ENCODE data around the gene RUNX2. TPM values are rescaled to one million over a fixed set of nuclear protein-coding genes. Genes with fewer than 3 reads are reported as not detected.

The RUNX2 gene
- total and polyA plus RNA-seq, 8 donors: 2.5 to 5.9 (median 3.0) TPM

DNA sequence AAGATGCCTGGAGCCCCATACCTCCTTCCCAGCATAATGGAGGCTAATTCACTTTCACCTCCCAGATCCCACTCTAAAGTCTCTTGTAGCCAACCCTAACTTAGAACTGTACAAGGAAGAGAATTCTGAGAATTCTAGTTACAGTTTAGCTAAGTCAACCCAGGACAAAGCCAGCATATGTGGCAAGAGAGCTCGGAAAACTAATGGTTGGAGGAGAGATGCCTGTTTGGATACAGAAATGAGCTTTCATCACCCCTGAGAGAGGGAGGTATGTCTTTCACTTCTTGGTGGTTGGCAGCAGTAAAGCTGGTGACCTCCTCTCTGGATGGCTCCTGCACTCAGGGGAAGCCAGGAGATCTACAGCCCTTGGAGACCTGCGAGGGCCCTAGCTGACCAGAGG, 302.2 kb downstream of the RUNX2 start:
- Histone ChIP-seq H3K4me1 (peaks cover 0 to 5% of the 10 kb centered on the region in 2 donors), H3K27ac (no peak overlapping the region), H3K27me3 (no peaks in the 10 kb centered on the region), H3K36me3 (no peaks in the 10 kb centered on the region), H3K9me3 (no peaks in the 10 kb centered on the region), H3K4me3 (no peak overlapping the region)
- intact Hi-C loops (cut with DNase I): no loop called here
- DNase-seq (no peak), ATAC-seq (no peak)
- TF ChIP-seq CTCF (IDR thresholded peaks at IDR 0.05): no peak

GRCh38 chr6:45630801-45631200, 302.7 kb downstream of the RUNX2 start:
- Histone ChIP-seq H3K4me3 (no peak overlapping the region), H3K27ac (no peak overlapping the region), H3K4me1 (no peaks in the 10 kb centered on the region), H3K27me3 (no peaks in the 10 kb centered on the region), H3K36me3 (no peaks in the 10 kb centered on the region), H3K9me3 (no peaks in the 10 kb centered on the region)
- no peak for TF ChIP-seq CTCF (IDR thresholded peaks at IDR 0.05)
- ATAC-seq (no peak), DNase-seq (no peak)
- intact Hi-C loops (cut with DNase I): no loop called here

DNA sequence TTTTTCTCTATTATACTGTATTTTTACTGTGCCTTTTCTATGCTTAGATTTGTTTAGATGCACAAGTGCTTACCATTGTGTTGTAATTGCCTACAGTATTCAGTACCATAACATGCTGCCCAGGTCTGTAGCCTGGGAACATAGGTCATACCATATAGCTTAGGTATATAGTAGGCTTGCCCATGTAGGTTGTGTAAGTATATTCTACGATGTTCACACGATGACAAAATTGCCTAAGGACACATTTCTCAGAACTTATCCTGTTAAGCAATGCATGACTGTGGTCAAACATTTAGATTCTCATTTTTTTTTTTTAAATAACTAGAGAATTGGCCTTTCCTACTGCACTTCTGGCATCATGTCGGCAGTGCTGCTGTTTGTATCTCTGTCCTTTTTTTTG, 303.3 kb downstream of the RUNX2 start:
- no peaks in the 10 kb centered on the region for H3K9me3 ChIP-seq

DNA sequence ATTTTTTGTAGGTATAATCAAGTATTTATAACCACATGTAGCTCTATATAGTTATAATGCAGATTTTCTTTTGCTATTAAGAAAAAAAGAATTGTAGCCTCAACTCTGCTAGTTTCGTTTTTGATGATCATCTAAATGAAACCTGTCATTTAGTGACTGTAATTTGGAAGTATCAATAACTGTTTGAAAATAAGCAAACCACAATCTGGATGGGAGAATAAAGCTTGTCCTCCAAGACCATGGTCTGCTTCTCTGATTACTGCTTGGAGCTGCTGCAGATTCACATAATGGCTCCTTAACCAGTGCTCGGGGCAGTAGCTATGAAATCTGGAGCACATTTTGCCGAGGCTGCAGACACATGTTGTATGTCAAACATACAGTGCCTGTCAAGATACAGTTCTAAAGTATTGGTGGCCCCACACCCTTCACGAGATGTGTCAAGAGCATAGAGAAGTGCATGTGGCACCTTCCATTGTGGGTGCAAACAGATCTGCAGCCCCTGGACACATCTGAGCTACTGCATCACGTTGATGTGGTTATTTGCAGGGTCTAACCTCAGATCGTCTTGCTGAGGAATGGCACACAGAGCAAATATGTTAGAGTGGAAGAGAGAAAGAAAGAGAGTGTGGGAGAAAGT, 305.3 kb downstream of the RUNX2 start:
- H3K4me3 ChIP-seq: no peak overlapping the region
- ATAC-seq (no peak), DNase-seq (no peak)
- TF ChIP-seq CTCF (IDR thresholded peaks at IDR 0.05): no peak
- H3K9me3 ChIP-seq: no peaks in the 10 kb centered on the region
- H3K4me1 ChIP-seq: no peaks in the 10 kb centered on the region
- H3K27ac ChIP-seq: no peak overlapping the region
- intact Hi-C loops (cut with DNase I): no loop called here
- H3K27me3 ChIP-seq: no peaks in the 10 kb centered on the region
- H3K36me3 ChIP-seq: no peaks in the 10 kb centered on the region

More for the DNA sequence above, 303.3 kb downstream of the RUNX2 start:
- no peak for ATAC-seq
- intact Hi-C loops (cut with DNase I): no loop called here
- H3K4me1 ChIP-seq: no peaks in the 10 kb centered on the region
- H3K27me3 ChIP-seq: no peaks in the 10 kb centered on the region
- no peak overlapping the region for H3K4me3 ChIP-seq
- no peaks in the 10 kb centered on the region for H3K36me3 ChIP-seq
- no peak for DNase-seq
- H3K27ac ChIP-seq: no peak overlapping the region
- no peak for TF ChIP-seq CTCF (IDR thresholded peaks at IDR 0.05)

GRCh38 chr6:45634231-45634630, 306.1 kb downstream of the RUNX2 start:
- intact Hi-C loops (cut with DNase I): no loop called here
- Histone ChIP-seq H3K9me3 (no peaks in the 10 kb centered on the region), H3K4me1 (no peaks in the 10 kb centered on the region), H3K27me3 (no peaks in the 10 kb centered on the region), H3K27ac (no peak overlapping the region), H3K4me3 (no peak overlapping the region), H3K36me3 (no peaks in the 10 kb centered on the region)
- DNase-seq: no peak
- TF ChIP-seq CTCF (IDR thresholded peaks at IDR 0.05): no peak
- no peak for ATAC-seq
